NCI-H510A treated with DMSO at 0.1 percent for 48 hours (cell line): ENCODE measurements around the gene DYNLRB1.
A peak's percentile ranks its signal among the peaks of the same experiment; 100 is the strongest.

Source experiments
- DNase-seq: peaks from one replicate; lab custom pipeline; 2025; lab: John Stamatoyannopoulos, UW

The DYNLRB1 gene

GRCh38 chr20:34579191-34579978 lies 63.2 kb downstream of the DYNLRB1 start:
- DNase-seq, result no peak

GRCh38 chr20:34579979-34580940 lies 64.0 kb downstream of the DYNLRB1 start:
- peak; percentile 41 for DNase-seq

GRCh38 chr20:34581341-34582184 lies 65.3 kb downstream of the DYNLRB1 start:
- DNase-seq, result no peak

- DNase-seq, result no peak
These were observed 66.0 kb downstream of the DYNLRB1 start for GRCh38 chr20:34582221-34582620.

- DNase-seq, result no peak
These were observed 66.7 kb downstream of the DYNLRB1 start for GRCh38 chr20:34582911-34583310.

GRCh38 chr20:34583544-34583943 lies 67.3 kb downstream of the DYNLRB1 start:
- no peak for DNase-seq

- no peak for DNase-seq
These were observed 68.8 kb downstream of the DYNLRB1 start for GRCh38 chr20:34585019-34585418.

GRCh38 chr20:34586488-34587163 lies 70.4 kb downstream of the DYNLRB1 start:
- DNase-seq, result no peak
